Stimulated activated CD4-positive, alpha-beta T cell treated with anti-CD3 and anti-CD28 coated beads, Interleukin-4, amount 100 ng/mL, for 4 hours (primary cell): ENCODE measurements around the gene CCT7.

Source experiments
- DNase-seq, 2 experiments: peaks; one replicate each; pipeline ENCODE4 v3.0.0-alpha.2; 2020

The CCT7 gene

GRCh38 chr2:73269686-73270465 is 35.8 kb downstream of the CCT7 start:
- no peak for DNase-seq

- DNase-seq: no peak
Observed at GRCh38 chr2:73272270-73272669, 38.2 kb downstream of the CCT7 start.

GRCh38 chr2:73279852-73280251 is 45.7 kb downstream of the CCT7 start:
- DNase-seq: no peak

GRCh38 chr2:73281244-73281643 is 47.1 kb downstream of the CCT7 start:
- DNase-seq: no peak

- DNase-seq: no peak
Observed at GRCh38 chr2:73282924-73283544, 48.9 kb downstream of the CCT7 start.

- peak in 1 of 2 experiments; percentile 23 for DNase-seq
Observed at GRCh38 chr2:73283545-73284295, 49.6 kb downstream of the CCT7 start.

- DNase-seq: peak; percentile 79 to 88
Observed at GRCh38 chr2:73284296-73285158, 50.4 kb downstream of the CCT7 start, which contains the start of gene FBXO41. Gene FBXO41, minus strand, starts transcription at chr2:73284478. Its CDS starts 14,848 bp downstream, at chr2:73269630.

- DNase-seq: no peak
Observed at GRCh38 chr2:73285159-73285739, 51.1 kb downstream of the CCT7 start.

GRCh38 chr2:73286134-73286655 is 52.1 kb downstream of the CCT7 start:
- no peak for DNase-seq

- no peak for DNase-seq
Observed at GRCh38 chr2:73289304-73289703, 55.2 kb downstream of the CCT7 start.

GRCh38 chr2:73290049-73290839 is 56.1 kb downstream of the CCT7 start:
- DNase-seq: peak; percentile 29 to 49

GRCh38 chr2:73291093-73291460 is 57.0 kb downstream of the CCT7 start:
- DNase-seq: peak; percentile 36 to 64

- DNase-seq: no peak
Observed at GRCh38 chr2:73291461-73292315, 57.6 kb downstream of the CCT7 start.

GRCh38 chr2:73292316-73292905 is 58.3 kb downstream of the CCT7 start:
- DNase-seq: no peak

GRCh38 chr2:73292906-73293533 is 58.9 kb downstream of the CCT7 start:
- peak in 1 of 2 experiments; percentile 11 for DNase-seq

- peak; percentile 85 to 92 for DNase-seq
Observed at GRCh38 chr2:73293534-73294171, 59.5 kb downstream of the CCT7 start, which contains the start of gene EGR4. Gene EGR4, minus strand, starts transcription at chr2:73293548. Its CDS starts 231 bp downstream, at chr2:73293317.

GRCh38 chr2:73294239-73294638 is 60.1 kb downstream of the CCT7 start:
- DNase-seq: no peak

GRCh38 chr2:73295751-73296400 is 61.8 kb downstream of the CCT7 start:
- no peak for DNase-seq
